Neural progenitor cell (in vitro differentiated cells): ENCODE data around the gene THAP4.

Experiments
- CTCF ChIP-seq: fragments of 200-600 bp; sonication (generic); IDR thresholded peaks from 2 replicates; pipeline ENCODE4 v1.5.1; 2017; ENCODE audit warnings: antibody characterized with exemption, mild to moderate bottlenecking
- EZH2 ChIP-seq: fragments of 200-600 bp; sonication (generic); IDR thresholded peaks from 2 replicates; pipeline ENCODE4 v1.6.1; 2017; ENCODE audit warnings: antibody characterized with exemption, mild to moderate bottlenecking, moderate library complexity

- TF ChIP-seq CTCF, result no peak
- TF ChIP-seq EZH2, result no peak
Measured at GRCh38 chr2:241608881-241609280, 28.1 kb downstream of the THAP4 start.
